Measurements from ENCODE around the gene ATR. TPM values are rescaled to one million over a fixed set of nuclear protein-coding genes. Genes with fewer than 3 reads are reported as not detected.

The ATR gene
- total RNA-seq, 1 experiment from 2014 or later = 24.7 TPM

GRCh38 chr3:142560118-142560517 lies 18.4 kb downstream of the ATR start:
- Histone ChIP-seq H3K4me3 (replicated peaks in 1 of 2; ENCODE audit: low read depth in 1 of 2, low read length in 2 of 2) (no peak overlapping the region), H3K27me3 (ENCODE audit: insufficient read depth, low read length) (no peaks in the 10 kb centered on the region), H2AFZ (ENCODE audit: low read depth, low read length, poor library complexity, severe bottlenecking) (no peak overlapping the region), H3K79me2 (ENCODE audit: insufficient read depth, low read length) (no peaks in the 10 kb centered on the region), H3K4me2 (ENCODE audit: low read length) (no peak overlapping the region), H3K9me2 (ENCODE audit: insufficient read depth) (no peaks in the 10 kb centered on the region), H3K4me1 (ENCODE audit: control insufficient read depth in 1 of 2, insufficient read depth in 2 of 2, low read length in 2 of 2) (no peaks in the 10 kb centered on the region), H3K27ac (ENCODE audit: low read depth, low read length) (no peak overlapping the region), H3K9me3 (ENCODE audit: control insufficient read depth in 1 of 2, insufficient read depth in 1 of 2, low read depth in 1 of 2, low read length in 2 of 2) (no peaks in the 10 kb centered on the region), H3K36me3 (ENCODE audit: control insufficient read depth in 1 of 2, insufficient read depth in 2 of 2, low read length in 2 of 2) (peaks cover 14 to 31% of the 10 kb centered on the region in 2 experiments; a peak in 3 of 4 replicates), H4K20me1 (ENCODE audit: insufficient read depth) (no peaks in the 10 kb centered on the region), H3K9ac (ENCODE audit: low read length) (no peak overlapping the region)
- intact Hi-C loops (cut with micrococcal nuclease) = no loop called here
- RAD21 ChIA-PET (ENCODE audit: low non-redundant PET in 1 of 2, low total read pairs in 2 of 2, uncharacterized antibody in 2 of 2, unreplicated experiment in 2 of 2) = no interaction called here
- BruUV-seq (replicated peaks) = no TSS peak
- CTCF ChIA-PET = no interaction called here
- TF ChIP-seq POLR2A (IDR thresholded peaks at IDR 0.05; ENCODE audit: borderline replicate concordance, extremely low read depth, insufficient read depth, insufficient read length) (no peak), CTCF (IDR thresholded peaks at IDR 0.05 in 2 of 3, conservative IDR thresholded peaks at IDR 0.05 in 1 of 3; ENCODE audit: borderline replicate concordance in 1 of 3, insufficient read depth in 1 of 3, low read depth in 2 of 3, low read length in 2 of 3) (no peak), ELF1 (IDR thresholded peaks at IDR 0.05; ENCODE audit: borderline replicate concordance, low read depth) (no peak), SP1 (IDR thresholded peaks at IDR 0.05; ENCODE audit: low read depth) (no peak), CEBPB (IDR thresholded peaks at IDR 0.05; ENCODE audit: low read depth) (no peak), CBX3 (IDR thresholded peaks at IDR 0.05; ENCODE audit: low read depth) (no peak), ZBTB33 (IDR thresholded peaks at IDR 0.05; ENCODE audit: extremely low read depth, insufficient replicate concordance, low read length) (no peak), JUND (IDR thresholded peaks at IDR 0.05) (no peak)
- no peak for DNase-seq (ENCODE audit: low read depth, low spot score)
- POLR2A ChIA-PET = interaction anchor here (0.7 kb wide), 1 partner anchor 489 kb away, joined by 3 read pairs; no protein-coding TSS in a partner anchor
- no peak for ATAC-seq

All from HCT116 (cell line).